Mucosa of descending colon (tissue), 3 donors: Measurements from ENCODE around the gene ISOC2. TPM values are rescaled to one million over a fixed set of nuclear protein-coding genes. Genes with fewer than 3 reads are reported as not detected.

Source experiments
- ATAC-seq: fragments of 200-7000 bp; cut with Tn5 transposase; one replicate; pipeline ENCODE4 v1.9.1; 2020; ENCODE audit warnings: mild to moderate bottlenecking, moderate library complexity
- DNase-seq, 3 donors: peaks; one replicate each; pipeline ENCODE4 v3.0.0-alpha.2; 2020
- H3K36me3 ChIP-seq: fragments of 200-600 bp; one replicate; pipeline ENCODE4 v1.8.0; 2021; ENCODE audit warnings: low read depth, mild to moderate bottlenecking
- H3K4me1 ChIP-seq: fragments of 200-600 bp; one replicate; pipeline ENCODE4 v1.8.0; 2021; ENCODE audit warnings: low read depth, mild to moderate bottlenecking
- H3K4me3 ChIP-seq: fragments of 200-600 bp; one replicate; pipeline ENCODE4 v1.8.0; 2021; ENCODE audit warnings: mild to moderate bottlenecking
- H3K9me3 ChIP-seq: fragments of 200-600 bp; one replicate; pipeline ENCODE4 v1.8.0; 2021; ENCODE audit warnings: mild to moderate bottlenecking
- CTCF ChIP-seq: fragments of 200-600 bp; IDR thresholded peaks from one replicate; pipeline ENCODE4 v1.8.0; 2022; ENCODE audit warnings: antibody characterized with exemption, mild to moderate bottlenecking
- intact Hi-C, 2 donors: fragments of 100-400 bp; cut with DNase I in 1 of 2; cut with micrococcal nuclease in 1 of 2; formaldehyde crosslinking; loops; one replicate each; pipeline versions ENCODE4 v1.11.0 to v1.11.1; 2022; cut with DNase I, micrococcal nuclease
- total RNA-seq, 3 donors: library from RNA; stranded (reverse); fragmentation: NEBNext Ultra II Directional in 2 of 3; extraction: Animal tissue kit (Norgen Biotek cat#: 25700) in 2 of 3; gene quantifications; one replicate each; pipeline versions ENCODE4 v1.2.1 to v1.2.4, GENCODE V29; 2021 to 2023
- donor health status: DM: no; HTN: no; CAD: no; lungs with moderate emphysema.
- donor health status: DM: no; HTN: no; CAD: no.
- donor health status: DM: no; HTN: yes; CAD: no.

Gene ISOC2
- total RNA-seq, 3 donors from 2014 or later, result 65.8 to 88.4 (median 86.9) TPM

GRCh38 chr19:55484593-55485438, 23.4 kb upstream of the ISOC2 start, which contains the start of gene NAT14:
TSS of gene NAT14 (plus strand) at chr19:55485188. CDS start at chr19:55485709, 521 bp downstream.
- peak; percentile 51 for ATAC-seq
- Histone ChIP-seq H3K36me3 (no peaks in the 10 kb centered on the region), H3K4me1 (peaks cover 14% of the 10 kb centered on the region), H3K4me3 (no peak within 1 kb of the TSS), H3K9me3 (no peaks in the 10 kb centered on the region)
- no peak for TF ChIP-seq CTCF
- intact Hi-C loops, result no loop called here
- DNase-seq, result peak; percentile 33 to 70 (median 61)

GRCh38 chr19:55483706-55484592, 22.5 kb upstream of the ISOC2 start:
- TF ChIP-seq CTCF, result no peak
- Histone ChIP-seq H3K4me1 (peaks cover 14% of the 10 kb centered on the region), H3K36me3 (no peaks in the 10 kb centered on the region), H3K4me3 (no peak overlapping the region), H3K9me3 (no peaks in the 10 kb centered on the region)
- intact Hi-C loops, result no loop called here
- ATAC-seq (no peak), DNase-seq (peak in 1 of 3 donors; percentile 61)

GRCh38 chr19:55482967-55483705, 21.7 kb upstream of the ISOC2 start:
- no peak overlapping the region for H3K4me3 ChIP-seq
- intact Hi-C loops, result no loop called here
- peak in 1 of 3 donors; percentile 45 for DNase-seq
- no peak for TF ChIP-seq CTCF
- H3K36me3 ChIP-seq, result no peaks in the 10 kb centered on the region
- no peak for ATAC-seq
- no peaks in the 10 kb centered on the region for H3K9me3 ChIP-seq
- H3K4me1 ChIP-seq, result peaks cover 14% of the 10 kb centered on the region

- TF ChIP-seq CTCF, result no peak
- Histone ChIP-seq H3K9me3 (no peaks in the 10 kb centered on the region), H3K36me3 (no peaks in the 10 kb centered on the region), H3K4me3 (no peak overlapping the region), H3K4me1 (peaks cover 20% of the 10 kb centered on the region)
- intact Hi-C loops, result no loop called here
- no peak for ATAC-seq
- DNase-seq, result peak in 1 of 3 donors; percentile 41
Measured at GRCh38 chr19:55482156-55482961, 20.9 kb upstream of the ISOC2 start.
